ENCODE results near the gene SHKBP1. TPM values are rescaled to one million over a fixed set of nuclear protein-coding genes. Genes with fewer than 3 reads are reported as not detected.
"Not testable (repeated sequence)": the region's sequence is repeated elsewhere in the genome, so short reads cannot be mapped to it uniquely, and the experiment has no call there.

The SHKBP1 gene
- total RNA-seq, 1 experiment from 2014 or later: 43.0 TPM

DNA sequence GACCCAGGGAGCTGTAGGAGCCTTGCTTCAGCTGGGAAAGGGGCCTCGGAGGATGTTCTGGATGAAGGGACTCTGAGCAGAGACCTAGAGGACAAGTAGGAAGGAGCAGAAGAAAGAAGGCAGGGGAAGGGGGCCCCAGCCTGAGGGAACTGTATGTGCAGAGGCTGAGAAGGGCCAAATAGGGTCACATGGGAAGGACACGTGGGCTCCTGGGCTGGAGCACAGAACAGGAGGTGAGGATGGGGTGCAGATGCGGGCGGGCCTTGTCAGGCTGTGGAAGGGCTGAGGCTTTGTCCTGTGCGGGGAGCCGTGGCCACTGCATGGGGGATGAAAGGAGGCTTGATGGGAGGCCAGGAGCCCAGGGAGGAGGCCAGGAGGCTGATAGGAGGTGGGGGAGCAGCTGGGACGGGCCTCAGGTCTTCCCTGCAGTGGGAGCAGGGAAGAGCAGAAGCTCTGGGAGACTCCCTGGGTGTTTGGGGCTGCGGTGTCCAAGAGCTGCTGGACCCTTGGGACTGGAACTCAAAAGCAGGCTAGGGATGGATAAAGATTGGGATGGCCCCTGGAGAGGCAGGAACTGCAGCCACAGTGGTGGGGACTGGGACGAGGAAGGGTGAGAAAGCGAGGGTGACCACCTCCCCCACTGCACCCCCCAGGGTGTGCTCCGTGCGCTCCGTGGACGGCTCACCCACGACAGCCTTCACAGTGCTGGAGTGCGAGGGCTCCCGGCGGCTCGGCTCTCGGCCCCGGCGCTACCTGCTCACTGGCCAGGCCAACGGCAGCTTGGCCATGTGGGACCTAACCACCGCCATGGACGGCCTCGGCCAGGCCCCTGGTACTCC is 13.1 kb downstream of the SHKBP1 start:
- no peaks in the 10 kb centered on the region for H3K9me3 ChIP-seq (ENCODE audit: low read length)
- H3K4me2 ChIP-seq (ENCODE audit: low read length): no peak overlapping the region
- H3K4me1 ChIP-seq (ENCODE audit: insufficient read depth, low read length): 0 out of 2 replicates have a peak, but pooled peaks cover 2% of the 10 kb centered on the region
- H4K20me1 ChIP-seq (ENCODE audit: low read length): no peaks in the 10 kb centered on the region
- ChIA-PET CTCF (no interaction called here), POLR2A (ENCODE audit: unreplicated experiment) (interaction anchor here (0.6 kb wide), 1 partner anchor 8 kb away, joined by 20 read pairs; no protein-coding TSS in a partner anchor)
- no peak overlapping the region for H3K4me3 ChIP-seq (ENCODE audit: low read length)
- H3F3A ChIP-seq (ENCODE audit: low read length, unreplicated experiment): no peaks in the 10 kb centered on the region
- H3K9me2 ChIP-seq (replicated peaks; ENCODE audit: low read length): no peaks in the 10 kb centered on the region
- no peaks in the 10 kb centered on the region for H3K36me3 ChIP-seq (ENCODE audit: low read depth, low read length)
- H3K27ac ChIP-seq (ENCODE audit: low read length): no peak overlapping the region
- BruUV-seq (replicated peaks): no TSS peak
- no peak overlapping the region for H3K9ac ChIP-seq (ENCODE audit: low read length)
- intact Hi-C loops (cut with micrococcal nuclease): no loop called here
- no peaks in the 10 kb centered on the region for H3K79me2 ChIP-seq (ENCODE audit: low read length)
- no peak overlapping the region for H2AFZ ChIP-seq (ENCODE audit: low read length)
- DNase-seq (no peak), ATAC-seq (no peak)
- no peaks in the 10 kb centered on the region for H3K27me3 ChIP-seq (ENCODE audit: low read length)
- TF ChIP-seq, protein P1, sequence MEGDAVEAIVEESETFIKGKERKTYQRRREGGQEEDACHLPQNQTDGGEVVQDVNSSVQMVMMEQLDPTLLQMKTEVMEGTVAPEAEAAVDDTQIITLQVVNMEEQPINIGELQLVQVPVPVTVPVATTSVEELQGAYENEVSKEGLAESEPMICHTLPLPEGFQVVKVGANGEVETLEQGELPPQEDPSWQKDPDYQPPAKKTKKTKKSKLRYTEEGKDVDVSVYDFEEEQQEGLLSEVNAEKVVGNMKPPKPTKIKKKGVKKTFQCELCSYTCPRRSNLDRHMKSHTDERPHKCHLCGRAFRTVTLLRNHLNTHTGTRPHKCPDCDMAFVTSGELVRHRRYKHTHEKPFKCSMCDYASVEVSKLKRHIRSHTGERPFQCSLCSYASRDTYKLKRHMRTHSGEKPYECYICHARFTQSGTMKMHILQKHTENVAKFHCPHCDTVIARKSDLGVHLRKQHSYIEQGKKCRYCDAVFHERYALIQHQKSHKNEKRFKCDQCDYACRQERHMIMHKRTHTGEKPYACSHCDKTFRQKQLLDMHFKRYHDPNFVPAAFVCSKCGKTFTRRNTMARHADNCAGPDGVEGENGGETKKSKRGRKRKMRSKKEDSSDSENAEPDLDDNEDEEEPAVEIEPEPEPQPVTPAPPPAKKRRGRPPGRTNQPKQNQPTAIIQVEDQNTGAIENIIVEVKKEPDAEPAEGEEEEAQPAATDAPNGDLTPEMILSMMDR (conservative IDR thresholded peaks at IDR 0.05; ENCODE audit: low read depth, low read length): no peak
- no peak for TF ChIP-seq EZH2phosphoT487 (IDR thresholded peaks at IDR 0.05; ENCODE audit: borderline replicate concordance, low read length)
- no peak for TF ChIP-seq EZH2 (IDR thresholded peaks at IDR 0.05; ENCODE audit: low read length, unreplicated experiment)

DNA sequence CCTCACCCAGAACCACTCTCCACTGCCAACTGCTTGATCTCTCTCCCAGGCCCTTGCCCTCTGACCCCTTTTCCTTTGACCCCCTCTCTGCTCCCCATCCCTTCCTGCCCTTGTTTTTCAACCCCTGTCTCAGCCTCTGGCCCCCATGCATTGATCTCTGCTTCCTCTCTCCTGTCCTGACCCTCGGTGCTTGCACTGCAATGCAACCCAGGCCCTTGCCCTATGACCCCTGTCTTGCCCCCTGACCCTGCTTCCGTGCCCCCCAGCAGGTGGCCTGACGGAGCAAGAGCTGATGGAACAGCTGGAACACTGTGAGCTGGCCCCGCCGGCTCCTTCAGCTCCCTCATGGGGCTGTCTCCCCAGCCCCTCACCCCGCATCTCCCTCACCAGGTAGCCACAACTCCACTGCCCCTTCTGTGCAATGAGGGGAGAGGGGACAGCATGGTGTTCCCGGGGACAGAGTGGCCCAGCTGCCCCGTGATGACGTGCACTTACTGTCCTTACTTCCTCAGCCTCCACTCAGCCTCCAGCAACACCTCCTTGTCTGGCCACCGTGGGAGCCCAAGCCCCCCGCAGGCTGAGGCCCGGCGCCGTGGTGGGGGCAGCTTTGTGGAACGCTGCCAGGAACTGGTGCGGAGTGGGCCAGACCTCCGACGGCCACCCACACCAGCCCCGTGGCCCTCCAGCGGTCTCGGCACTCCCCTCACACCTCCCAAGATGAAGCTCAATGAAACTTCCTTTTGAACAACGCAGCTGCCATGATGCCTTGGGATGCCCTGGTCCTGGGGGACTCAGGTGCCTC is 14.0 kb downstream of the SHKBP1 start:
- Histone ChIP-seq H3K27me3 (ENCODE audit: low read length) (no peaks in the 10 kb centered on the region), H3K79me2 (ENCODE audit: low read length) (no peaks in the 10 kb centered on the region), H3K4me1 (ENCODE audit: insufficient read depth, low read length) (0 out of 2 replicates have a peak, but pooled peaks cover 3% of the 10 kb centered on the region), H4K20me1 (ENCODE audit: low read length) (no peaks in the 10 kb centered on the region), H3K4me2 (ENCODE audit: low read length) (no peak overlapping the region), H3K9me3 (ENCODE audit: low read length) (no peaks in the 10 kb centered on the region), H3F3A (ENCODE audit: low read length, unreplicated experiment) (no peaks in the 10 kb centered on the region), H3K9me2 (replicated peaks; ENCODE audit: low read length) (no peaks in the 10 kb centered on the region), H3K9ac (ENCODE audit: low read length) (no peak overlapping the region), H3K36me3 (ENCODE audit: low read depth, low read length) (no peaks in the 10 kb centered on the region), H3K4me3 (ENCODE audit: low read length) (no peak overlapping the region), H2AFZ (ENCODE audit: low read length) (no peak overlapping the region), H3K27ac (ENCODE audit: low read length) (no peak overlapping the region)
- no peak for DNase-seq
- POLR2A ChIA-PET (ENCODE audit: unreplicated experiment): no interaction called here
- TF ChIP-seq, protein P1 (conservative IDR thresholded peaks at IDR 0.05; ENCODE audit: low read depth, low read length): no peak
- no peak for TF ChIP-seq EZH2 (IDR thresholded peaks at IDR 0.05; ENCODE audit: low read length, unreplicated experiment)
- TF ChIP-seq EZH2phosphoT487 (IDR thresholded peaks at IDR 0.05; ENCODE audit: borderline replicate concordance, low read length): no peak
- CTCF ChIA-PET: no interaction called here
- BruUV-seq (replicated peaks): no TSS peak
- ATAC-seq: no peak
- intact Hi-C loops (cut with micrococcal nuclease): no loop called here

DNA sequence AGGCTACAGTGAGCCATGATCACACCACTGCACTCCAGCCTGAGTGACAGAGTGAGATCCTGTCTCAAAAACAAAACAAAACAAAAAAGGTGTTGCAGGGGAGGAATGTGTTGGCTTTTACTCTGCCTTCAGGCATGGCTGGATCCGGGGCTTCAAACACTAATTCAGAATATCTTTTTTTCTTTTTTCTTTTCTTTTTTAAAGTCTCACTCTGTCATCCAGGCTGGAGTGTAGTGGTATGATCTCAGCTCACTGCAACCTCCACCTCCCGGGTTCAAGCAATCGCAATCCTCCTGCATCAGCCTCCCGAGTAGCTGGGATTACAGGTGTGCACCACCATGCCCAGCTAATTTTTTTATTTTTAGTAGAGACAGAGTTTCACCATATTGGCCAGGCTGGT is 15.1 kb downstream of the SHKBP1 start:
- intact Hi-C loops (cut with micrococcal nuclease); CTCF ChIA-PET; H3K9ac ChIP-seq (ENCODE audit: low read length); H3K79me2 ChIP-seq (ENCODE audit: low read length); H4K20me1 ChIP-seq (ENCODE audit: low read length); H3K27ac ChIP-seq (ENCODE audit: low read length); ATAC-seq; H3K27me3 ChIP-seq (ENCODE audit: low read length); H3F3A ChIP-seq (ENCODE audit: low read length, unreplicated experiment); H3K4me1 ChIP-seq (ENCODE audit: insufficient read depth, low read length); H2AFZ ChIP-seq (ENCODE audit: low read length); DNase-seq; H3K36me3 ChIP-seq (ENCODE audit: low read depth, low read length); H3K9me2 ChIP-seq (replicated peaks; ENCODE audit: low read length); H3K9me3 ChIP-seq (ENCODE audit: low read length); H3K4me3 ChIP-seq (ENCODE audit: low read length); POLR2A ChIA-PET (ENCODE audit: unreplicated experiment); H3K4me2 ChIP-seq (ENCODE audit: low read length); BruUV-seq (replicated peaks): not testable (repeated sequence)

Data from PC-3 (cell line).